K562 (cell line): ENCODE results near the gene CCDC187. TPM values are rescaled to one million over a fixed set of nuclear protein-coding genes. Genes with fewer than 3 reads are reported as not detected.

Experiments
- BRCA1 ChIP-seq, 2 experiments: fragments of 450-650 bp in 1 of 2; sonication (generic) in 1 of 2; formaldehyde crosslinking in 1 of 2; IDR thresholded peaks; 2 replicates each; pipeline versions ENCODE4 v1.5.0 to v1.6.1; 2017 to 2020; ENCODE audit warnings: mild to moderate bottlenecking in 1 of 2, missing genetic modification reagents in 1 of 2
- L3MBTL2 ChIP-seq: fragments of 450-650 bp; IDR thresholded peaks from 2 replicates; pipeline ENCODE4 v1.6.1; 2016; ENCODE audit warnings: mild to moderate bottlenecking, moderate library complexity
- SREBF1 ChIP-seq: fragments of 150-350 bp; IDR thresholded peaks from 2 replicates; pipeline ENCODE4 v1.6.1; 2014; ENCODE audit warnings: antibody characterized with exemption, low read depth, low read length, borderline replicate concordance
- polyA plus RNA-seq, 8 experiments: library from polyadenylated mRNA; depleted of rRNA in 4 of 8; stranded (reverse) in 5 of 8; unstranded in 3 of 8; fragments of >200 nt; fragmentation: Nextera tagmentation in 2 of 8; fragmentation: Illumina TruSeq in 1 of 8; extraction: Ambion mirVana in 2 of 8; extraction: Trizol in 1 of 8; gene quantifications; 2 replicates each; pipeline versions ENCODE4 v1.2.1 to v1.2.3, GENCODE V29; 2011 to 2014; ENCODE audit warnings: inconsistent platforms in 1 of 8, missing spikeins in 1 of 8
- total RNA-seq, 7 experiments: library from RNA; depleted of rRNA in 6 of 7; stranded (reverse); fragments of >200 nt in 6 of 7; fragmentation: Illumina TruSeq in 2 of 7; extraction: Trizol in 2 of 7; gene quantifications; 2 replicates each; pipeline versions ENCODE4 v1.2.1 to v1.2.3, GENCODE V29; 2011 to 2021; ENCODE audit warnings: low replicate concordance in 1 of 7
- TF ChIP-seq, protein P1 (sequence below): sonication (generic); formaldehyde crosslinking; IDR thresholded peaks from 2 replicates; pipeline ENCODE4 v1.8.1; 2023; ENCODE audit warnings: mild to moderate bottlenecking, missing genetic modification reagents
- TF ChIP-seq, protein P2 (sequence below): sonication (generic); formaldehyde crosslinking; IDR thresholded peaks from 2 replicates; pipeline ENCODE4 v1.9.0; 2022; ENCODE audit warnings: mild to moderate bottlenecking, missing genetic modification reagents
- TF ChIP-seq, protein P3 (sequence below), 2 experiments: fragments of 450-650 bp in 1 of 2; sonication (generic) in 1 of 2; formaldehyde crosslinking in 1 of 2; IDR thresholded peaks in 1 of 2; conservative IDR thresholded peaks in 1 of 2; 2 replicates each; pipeline versions ENCODE4 v1.6.1 to v1.8.1; 2016 to 2023; ENCODE audit warnings: mild to moderate bottlenecking in 2 of 2, moderate library complexity in 2 of 2, inconsistent platforms in 1 of 2, missing genetic modification reagents in 1 of 2

Gene CCDC187
- total and polyA plus RNA-seq, 9 of the 15 experiments (the other 6 are each of a cell fraction or from before 2014, with no cell fraction given) = not detected

DNA sequence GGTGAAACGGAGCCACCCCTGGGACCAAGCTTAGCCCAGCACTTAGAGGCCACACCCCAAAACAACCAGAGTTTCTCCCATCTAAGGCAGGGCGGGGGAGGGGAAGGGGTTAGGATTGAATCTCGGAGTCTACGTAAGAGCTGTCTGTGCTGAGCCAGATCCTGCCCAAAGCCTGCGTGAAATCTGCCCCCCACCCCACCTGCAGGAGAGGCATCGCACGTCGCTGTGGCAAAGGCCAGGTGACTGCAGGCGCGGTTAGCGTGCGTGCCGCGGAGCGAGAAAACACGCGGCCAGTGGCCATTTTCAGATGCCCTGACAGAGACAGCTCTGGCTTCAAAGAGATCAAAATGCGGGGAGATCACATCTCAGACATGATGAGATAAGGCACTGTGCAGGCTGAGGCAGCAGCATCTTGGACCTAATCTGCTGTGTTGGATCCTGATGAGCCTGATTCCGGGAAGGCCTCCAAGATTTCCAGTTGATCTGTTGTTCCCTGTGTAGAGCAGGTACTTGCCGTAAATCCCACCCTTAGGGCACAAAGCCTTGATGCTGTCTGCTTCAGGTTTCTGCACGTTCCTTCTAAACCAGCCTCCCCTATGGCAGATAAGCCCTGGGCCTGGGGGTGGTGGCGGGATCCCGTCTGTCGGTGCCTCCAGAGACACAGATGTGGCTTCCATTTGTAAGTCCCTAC, 55.8 kb downstream of the CCDC187 start (continued):
- TF ChIP-seq L3MBTL2 = peak; percentile 31; the same call in 1 of the 2 replicates
- TF ChIP-seq, protein P1, sequence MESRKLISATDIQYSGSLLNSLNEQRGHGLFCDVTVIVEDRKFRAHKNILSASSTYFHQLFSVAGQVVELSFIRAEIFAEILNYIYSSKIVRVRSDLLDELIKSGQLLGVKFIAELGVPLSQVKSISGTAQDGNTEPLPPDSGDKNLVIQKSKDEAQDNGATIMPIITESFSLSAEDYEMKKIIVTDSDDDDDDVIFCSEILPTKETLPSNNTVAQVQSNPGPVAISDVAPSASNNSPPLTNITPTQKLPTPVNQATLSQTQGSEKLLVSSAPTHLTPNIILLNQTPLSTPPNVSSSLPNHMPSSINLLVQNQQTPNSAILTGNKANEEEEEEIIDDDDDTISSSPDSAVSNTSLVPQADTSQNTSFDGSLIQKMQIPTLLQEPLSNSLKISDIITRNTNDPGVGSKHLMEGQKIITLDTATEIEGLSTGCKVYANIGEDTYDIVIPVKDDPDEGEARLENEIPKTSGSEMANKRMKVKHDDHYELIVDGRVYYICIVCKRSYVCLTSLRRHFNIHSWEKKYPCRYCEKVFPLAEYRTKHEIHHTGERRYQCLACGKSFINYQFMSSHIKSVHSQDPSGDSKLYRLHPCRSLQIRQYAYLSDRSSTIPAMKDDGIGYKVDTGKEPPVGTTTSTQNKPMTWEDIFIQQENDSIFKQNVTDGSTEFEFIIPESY (CRISPR knock-in tag) = peak; percentile 91
- TF ChIP-seq SREBF1 = no peak
- TF ChIP-seq, protein P2, sequence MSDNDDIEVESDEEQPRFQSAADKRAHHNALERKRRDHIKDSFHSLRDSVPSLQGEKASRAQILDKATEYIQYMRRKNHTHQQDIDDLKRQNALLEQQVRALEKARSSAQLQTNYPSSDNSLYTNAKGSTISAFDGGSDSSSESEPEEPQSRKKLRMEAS = no peak
- TF ChIP-seq, protein P3, sequence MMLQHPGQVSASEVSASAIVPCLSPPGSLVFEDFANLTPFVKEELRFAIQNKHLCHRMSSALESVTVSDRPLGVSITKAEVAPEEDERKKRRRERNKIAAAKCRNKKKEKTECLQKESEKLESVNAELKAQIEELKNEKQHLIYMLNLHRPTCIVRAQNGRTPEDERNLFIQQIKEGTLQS (IDR thresholded peaks at IDR 0.05) = no peak
- TF ChIP-seq, protein P3 (CRISPR knock-in tag; conservative IDR thresholded peaks at IDR 0.05) = no peak
- no peak for TF ChIP-seq BRCA1 (IDR thresholded peaks at IDR 0.05)
- no peak for TF ChIP-seq BRCA1 (CRISPR knock-in tag; IDR thresholded peaks at IDR 0.05)
- TF ChIP-seq, all 486 proteins: peak for 5
